Measurements from ENCODE around the gene ADAT1. TPM values are rescaled to one million over a fixed set of nuclear protein-coding genes. Genes with fewer than 3 reads are reported as not detected.

Gene ADAT1
- polyA plus RNA-seq, 1 of the 3 experiments (the other 2 are of a cell fraction): 51.1 TPM

DNA sequence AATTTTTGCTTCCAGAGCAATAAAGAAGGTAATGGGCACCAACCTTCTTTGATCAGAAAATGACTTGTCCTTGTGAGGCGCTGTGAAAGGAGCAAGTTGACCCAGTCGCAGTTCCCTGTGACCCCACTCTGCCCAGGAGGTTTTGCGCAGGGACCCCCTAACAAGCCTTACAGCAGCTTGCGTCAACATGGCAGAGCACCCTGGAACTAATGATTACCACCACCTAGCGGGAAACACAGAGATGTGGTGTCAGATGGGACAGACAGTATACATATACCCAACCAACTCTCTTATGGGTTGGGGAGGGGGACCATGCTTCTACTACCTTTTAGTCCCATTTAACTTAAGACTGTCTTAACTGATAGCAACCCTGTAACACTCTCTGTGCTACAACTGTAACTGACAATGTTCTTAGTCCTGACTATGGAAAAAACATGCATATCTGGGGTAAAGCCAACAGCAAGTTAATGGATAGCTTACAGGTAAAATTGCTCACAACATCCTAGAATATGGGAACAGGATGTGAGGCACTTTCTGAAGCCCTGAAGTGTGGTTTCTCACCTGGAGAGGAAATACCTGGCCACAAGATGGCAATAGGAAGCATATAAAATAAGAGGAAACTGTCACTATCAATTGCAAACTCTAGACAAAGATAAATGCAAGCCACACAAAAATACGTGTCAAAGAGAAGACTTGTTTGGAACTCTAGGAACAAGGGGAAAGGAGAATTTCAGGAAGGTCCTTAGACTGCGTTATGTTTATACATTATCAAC is 21.3 kb upstream of the ADAT1 start:
- WGBS (ENCODE audit: low lambda C conversion rate): 96% methylated on average over 6 of the region's 7 CpGs
- Histone ChIP-seq H3K4me3 (ENCODE audit: low read depth in 2 of 2, low read length in 1 of 2) (no peak overlapping the region), H3F3A (replicated peaks; ENCODE audit: insufficient read depth) (no peaks in the 10 kb centered on the region), H3K9me3 (no peaks in the 10 kb centered on the region), H3K27ac (ENCODE audit: low read depth in 2 of 2, low read length in 1 of 2) (no peak overlapping the region), H3K4me1 (ENCODE audit: control insufficient read depth in 1 of 2, insufficient read depth in 2 of 2, low read depth in 1 of 2, low read length in 1 of 2) (peaks cover 6 to 9% of the 10 kb centered on the region in 2 experiments; a peak in 2 of 4 replicates), H4K20me1 (ENCODE audit: insufficient read depth) (peaks cover 26% of the 10 kb centered on the region), H3K79me2 (ENCODE audit: insufficient read depth) (peaks cover 85% of the 10 kb centered on the region), H3K36me3 (replicated peaks in 1 of 2; ENCODE audit: control insufficient read depth in 1 of 2, insufficient read depth in 2 of 2, low read length in 1 of 2) (peaks cover 48 to 49% of the 10 kb centered on the region in 2 experiments), H2AFZ (ENCODE audit: low read depth) (no peak overlapping the region), H3K27me3 (ENCODE audit: insufficient read depth) (no peaks in the 10 kb centered on the region), H3K9me2 (no peaks in the 10 kb centered on the region), H3K4me2 (no peak overlapping the region), H3K9ac (no peak overlapping the region)
- CTCF ChIA-PET: interaction anchor here (0.6 kb wide), 2 partner anchors 23 to 126 kb away, joined by 3 read pairs; no protein-coding TSS in a partner anchor
- no peak for DNase-seq
- POLR2A ChIA-PET: no interaction called here
- no peak for TF ChIP-seq FOXJ3 (CRISPR knock-in tag; IDR thresholded peaks at IDR 0.05)
- no peak for TF ChIP-seq TCF12 (IDR thresholded peaks at IDR 0.05)
- TF ChIP-seq, protein P1, sequence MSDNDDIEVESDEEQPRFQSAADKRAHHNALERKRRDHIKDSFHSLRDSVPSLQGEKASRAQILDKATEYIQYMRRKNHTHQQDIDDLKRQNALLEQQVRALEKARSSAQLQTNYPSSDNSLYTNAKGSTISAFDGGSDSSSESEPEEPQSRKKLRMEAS (IDR thresholded peaks at IDR 0.05; ENCODE audit: low read depth): no peak
- no peak for TF ChIP-seq EP300 (IDR thresholded peaks at IDR 0.05; ENCODE audit: borderline replicate concordance in 1 of 2, low read depth in 1 of 2, low read length in 1 of 2)
- TF ChIP-seq, protein P2, sequence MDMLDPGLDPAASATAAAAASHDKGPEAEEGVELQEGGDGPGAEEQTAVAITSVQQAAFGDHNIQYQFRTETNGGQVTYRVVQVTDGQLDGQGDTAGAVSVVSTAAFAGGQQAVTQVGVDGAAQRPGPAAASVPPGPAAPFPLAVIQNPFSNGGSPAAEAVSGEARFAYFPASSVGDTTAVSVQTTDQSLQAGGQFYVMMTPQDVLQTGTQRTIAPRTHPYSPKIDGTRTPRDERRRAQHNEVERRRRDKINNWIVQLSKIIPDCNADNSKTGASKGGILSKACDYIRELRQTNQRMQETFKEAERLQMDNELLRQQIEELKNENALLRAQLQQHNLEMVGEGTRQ (IDR thresholded peaks at IDR 0.05; ENCODE audit: borderline replicate concordance, low read depth, low read length): no peak
- TF ChIP-seq, protein P3, sequence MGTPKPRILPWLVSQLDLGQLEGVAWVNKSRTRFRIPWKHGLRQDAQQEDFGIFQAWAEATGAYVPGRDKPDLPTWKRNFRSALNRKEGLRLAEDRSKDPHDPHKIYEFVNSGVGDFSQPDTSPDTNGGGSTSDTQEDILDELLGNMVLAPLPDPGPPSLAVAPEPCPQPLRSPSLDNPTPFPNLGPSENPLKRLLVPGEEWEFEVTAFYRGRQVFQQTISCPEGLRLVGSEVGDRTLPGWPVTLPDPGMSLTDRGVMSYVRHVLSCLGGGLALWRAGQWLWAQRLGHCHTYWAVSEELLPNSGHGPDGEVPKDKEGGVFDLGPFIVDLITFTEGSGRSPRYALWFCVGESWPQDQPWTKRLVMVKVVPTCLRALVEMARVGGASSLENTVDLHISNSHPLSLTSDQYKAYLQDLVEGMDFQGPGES (IDR thresholded peaks at IDR 0.05; ENCODE audit: low read depth, low read length): no peak
- TF ChIP-seq, protein P4, sequence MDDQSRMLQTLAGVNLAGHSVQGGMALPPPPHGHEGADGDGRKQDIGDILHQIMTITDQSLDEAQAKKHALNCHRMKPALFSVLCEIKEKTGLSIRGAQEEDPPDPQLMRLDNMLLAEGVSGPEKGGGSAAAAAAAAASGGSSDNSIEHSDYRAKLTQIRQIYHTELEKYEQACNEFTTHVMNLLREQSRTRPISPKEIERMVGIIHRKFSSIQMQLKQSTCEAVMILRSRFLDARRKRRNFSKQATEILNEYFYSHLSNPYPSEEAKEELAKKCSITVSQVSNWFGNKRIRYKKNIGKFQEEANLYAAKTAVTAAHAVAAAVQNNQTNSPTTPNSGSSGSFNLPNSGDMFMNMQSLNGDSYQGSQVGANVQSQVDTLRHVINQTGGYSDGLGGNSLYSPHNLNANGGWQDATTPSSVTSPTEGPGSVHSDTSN (IDR thresholded peaks at IDR 0.05): no peak
- no peak for TF ChIP-seq SIN3A (IDR thresholded peaks at IDR 0.05; ENCODE audit: borderline replicate concordance, low read depth, low read length)
- TF ChIP-seq, protein P5, sequence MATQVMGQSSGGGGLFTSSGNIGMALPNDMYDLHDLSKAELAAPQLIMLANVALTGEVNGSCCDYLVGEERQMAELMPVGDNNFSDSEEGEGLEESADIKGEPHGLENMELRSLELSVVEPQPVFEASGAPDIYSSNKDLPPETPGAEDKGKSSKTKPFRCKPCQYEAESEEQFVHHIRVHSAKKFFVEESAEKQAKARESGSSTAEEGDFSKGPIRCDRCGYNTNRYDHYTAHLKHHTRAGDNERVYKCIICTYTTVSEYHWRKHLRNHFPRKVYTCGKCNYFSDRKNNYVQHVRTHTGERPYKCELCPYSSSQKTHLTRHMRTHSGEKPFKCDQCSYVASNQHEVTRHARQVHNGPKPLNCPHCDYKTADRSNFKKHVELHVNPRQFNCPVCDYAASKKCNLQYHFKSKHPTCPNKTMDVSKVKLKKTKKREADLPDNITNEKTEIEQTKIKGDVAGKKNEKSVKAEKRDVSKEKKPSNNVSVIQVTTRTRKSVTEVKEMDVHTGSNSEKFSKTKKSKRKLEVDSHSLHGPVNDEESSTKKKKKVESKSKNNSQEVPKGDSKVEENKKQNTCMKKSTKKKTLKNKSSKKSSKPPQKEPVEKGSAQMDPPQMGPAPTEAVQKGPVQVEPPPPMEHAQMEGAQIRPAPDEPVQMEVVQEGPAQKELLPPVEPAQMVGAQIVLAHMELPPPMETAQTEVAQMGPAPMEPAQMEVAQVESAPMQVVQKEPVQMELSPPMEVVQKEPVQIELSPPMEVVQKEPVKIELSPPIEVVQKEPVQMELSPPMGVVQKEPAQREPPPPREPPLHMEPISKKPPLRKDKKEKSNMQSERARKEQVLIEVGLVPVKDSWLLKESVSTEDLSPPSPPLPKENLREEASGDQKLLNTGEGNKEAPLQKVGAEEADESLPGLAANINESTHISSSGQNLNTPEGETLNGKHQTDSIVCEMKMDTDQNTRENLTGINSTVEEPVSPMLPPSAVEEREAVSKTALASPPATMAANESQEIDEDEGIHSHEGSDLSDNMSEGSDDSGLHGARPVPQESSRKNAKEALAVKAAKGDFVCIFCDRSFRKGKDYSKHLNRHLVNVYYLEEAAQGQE (IDR thresholded peaks at IDR 0.05; ENCODE audit: low read depth, low read length): no peak
- no peak for TF ChIP-seq JUND (IDR thresholded peaks at IDR 0.05)
- no peak for TF ChIP-seq MXI1 (IDR thresholded peaks at IDR 0.05; ENCODE audit: low read depth, low read length)
- TF ChIP-seq, protein P6, sequence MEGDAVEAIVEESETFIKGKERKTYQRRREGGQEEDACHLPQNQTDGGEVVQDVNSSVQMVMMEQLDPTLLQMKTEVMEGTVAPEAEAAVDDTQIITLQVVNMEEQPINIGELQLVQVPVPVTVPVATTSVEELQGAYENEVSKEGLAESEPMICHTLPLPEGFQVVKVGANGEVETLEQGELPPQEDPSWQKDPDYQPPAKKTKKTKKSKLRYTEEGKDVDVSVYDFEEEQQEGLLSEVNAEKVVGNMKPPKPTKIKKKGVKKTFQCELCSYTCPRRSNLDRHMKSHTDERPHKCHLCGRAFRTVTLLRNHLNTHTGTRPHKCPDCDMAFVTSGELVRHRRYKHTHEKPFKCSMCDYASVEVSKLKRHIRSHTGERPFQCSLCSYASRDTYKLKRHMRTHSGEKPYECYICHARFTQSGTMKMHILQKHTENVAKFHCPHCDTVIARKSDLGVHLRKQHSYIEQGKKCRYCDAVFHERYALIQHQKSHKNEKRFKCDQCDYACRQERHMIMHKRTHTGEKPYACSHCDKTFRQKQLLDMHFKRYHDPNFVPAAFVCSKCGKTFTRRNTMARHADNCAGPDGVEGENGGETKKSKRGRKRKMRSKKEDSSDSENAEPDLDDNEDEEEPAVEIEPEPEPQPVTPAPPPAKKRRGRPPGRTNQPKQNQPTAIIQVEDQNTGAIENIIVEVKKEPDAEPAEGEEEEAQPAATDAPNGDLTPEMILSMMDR (IDR thresholded peaks at IDR 0.05): no peak
- no peak for TF ChIP-seq GATA2 (CRISPR knock-in tag; IDR thresholded peaks at IDR 0.05)
- TF ChIP-seq FOSL2 (IDR thresholded peaks at IDR 0.05; ENCODE audit: borderline replicate concordance, low read depth): no peak
- TF ChIP-seq MEF2A (IDR thresholded peaks at IDR 0.05; ENCODE audit: borderline replicate concordance, low read depth): no peak
- TF ChIP-seq TAF1 (IDR thresholded peaks at IDR 0.05; ENCODE audit: borderline replicate concordance, low read depth, low read length): no peak
- TF ChIP-seq FOXM1 (IDR thresholded peaks at IDR 0.05; ENCODE audit: low read depth): no peak
